ENCODE data around the gene HCN2. TPM values are rescaled to one million over a fixed set of nuclear protein-coding genes. Genes with fewer than 3 reads are reported as not detected.

Gene HCN2
- total RNA-seq, 1 experiment from 2014 or later = 1.5 TPM

DNA sequence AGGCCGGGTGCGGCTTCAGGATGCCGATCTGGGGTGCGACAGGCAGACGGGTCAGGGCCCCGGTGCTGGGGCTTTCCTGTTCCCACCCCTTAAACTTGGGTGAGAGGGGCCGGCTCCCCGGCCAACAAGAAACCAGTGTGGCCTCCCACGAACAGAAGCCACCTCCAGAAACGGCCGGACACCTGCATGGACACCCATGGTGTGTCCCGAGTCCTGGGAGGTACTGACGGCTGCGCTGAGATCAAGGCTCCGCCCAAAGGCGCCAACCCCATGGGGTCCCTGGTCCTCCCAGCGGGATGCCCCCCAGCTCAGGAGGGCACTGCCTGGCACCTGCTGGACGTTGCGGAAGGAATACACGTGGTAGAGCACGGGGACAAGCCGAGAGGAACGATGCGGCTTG, 32.1 kb downstream of the HCN2 start:
- ChIA-PET POLR2A (ENCODE audit: unreplicated experiment) (no interaction called here), CTCF (no interaction called here)
- no TSS peak for BruUV-seq (replicated peaks)
- intact Hi-C loops (cut with micrococcal nuclease; ENCODE audit: unreplicated experiment) = no loop called here
- no peaks in the 10 kb centered on the region for H3K36me3 ChIP-seq (ENCODE audit: low read depth)
- H3K4me1 ChIP-seq (replicated peaks; ENCODE audit: insufficient read depth) = no peaks in the 10 kb centered on the region
- no peak overlapping the region for H3K4me2 ChIP-seq
- no peaks in the 10 kb centered on the region for H4K20me1 ChIP-seq (ENCODE audit: insufficient read depth)
- no peak overlapping the region for H2AFZ ChIP-seq
- no peaks in the 10 kb centered on the region for H3K27me3 ChIP-seq (ENCODE audit: insufficient read depth, low read depth)
- H3K9me3 ChIP-seq (ENCODE audit: insufficient read depth, low read depth) = no peaks in the 10 kb centered on the region
- H3K9me2 ChIP-seq (ENCODE audit: insufficient read depth) = no peaks in the 10 kb centered on the region
- no peak overlapping the region for H3K4me3 ChIP-seq
- no peak for DNase-seq
- H3K27ac ChIP-seq = no peak overlapping the region
- H3F3A ChIP-seq (ENCODE audit: insufficient read depth, low read depth) = no peaks in the 10 kb centered on the region
- TF ChIP-seq EZH2 (IDR thresholded peaks at IDR 0.05; ENCODE audit: low read depth) = no peak
- TF ChIP-seq, protein P1, sequence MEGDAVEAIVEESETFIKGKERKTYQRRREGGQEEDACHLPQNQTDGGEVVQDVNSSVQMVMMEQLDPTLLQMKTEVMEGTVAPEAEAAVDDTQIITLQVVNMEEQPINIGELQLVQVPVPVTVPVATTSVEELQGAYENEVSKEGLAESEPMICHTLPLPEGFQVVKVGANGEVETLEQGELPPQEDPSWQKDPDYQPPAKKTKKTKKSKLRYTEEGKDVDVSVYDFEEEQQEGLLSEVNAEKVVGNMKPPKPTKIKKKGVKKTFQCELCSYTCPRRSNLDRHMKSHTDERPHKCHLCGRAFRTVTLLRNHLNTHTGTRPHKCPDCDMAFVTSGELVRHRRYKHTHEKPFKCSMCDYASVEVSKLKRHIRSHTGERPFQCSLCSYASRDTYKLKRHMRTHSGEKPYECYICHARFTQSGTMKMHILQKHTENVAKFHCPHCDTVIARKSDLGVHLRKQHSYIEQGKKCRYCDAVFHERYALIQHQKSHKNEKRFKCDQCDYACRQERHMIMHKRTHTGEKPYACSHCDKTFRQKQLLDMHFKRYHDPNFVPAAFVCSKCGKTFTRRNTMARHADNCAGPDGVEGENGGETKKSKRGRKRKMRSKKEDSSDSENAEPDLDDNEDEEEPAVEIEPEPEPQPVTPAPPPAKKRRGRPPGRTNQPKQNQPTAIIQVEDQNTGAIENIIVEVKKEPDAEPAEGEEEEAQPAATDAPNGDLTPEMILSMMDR (conservative IDR thresholded peaks at IDR 0.05) = no peak
- H3K79me2 ChIP-seq (ENCODE audit: low read depth) = no peaks in the 10 kb centered on the region

DNA sequence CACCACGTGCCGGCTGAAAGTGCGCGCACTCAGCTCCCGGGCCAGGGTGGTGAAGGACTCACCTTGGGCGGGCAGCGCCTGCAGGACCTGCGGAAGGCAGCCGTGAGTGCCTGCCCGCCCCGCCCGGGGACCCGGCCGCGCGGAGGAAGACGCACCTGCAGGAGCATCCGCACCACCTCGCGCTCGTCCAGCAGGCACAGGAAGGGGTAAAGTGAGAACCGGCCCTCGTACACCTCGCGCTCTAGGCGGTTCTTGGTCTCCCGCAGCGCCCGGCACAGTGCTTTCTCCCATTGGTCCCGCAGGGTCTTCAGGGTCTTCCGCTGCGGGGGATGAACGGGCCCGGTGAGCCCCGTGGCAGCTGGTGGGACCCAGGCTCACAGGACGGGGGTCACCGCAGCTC, 33.0 kb downstream of the HCN2 start:
- Histone ChIP-seq H3K4me1 (replicated peaks; ENCODE audit: insufficient read depth) (no peaks in the 10 kb centered on the region), H4K20me1 (ENCODE audit: insufficient read depth) (no peaks in the 10 kb centered on the region; the same call in 1 of the 2 replicates), H3F3A (ENCODE audit: insufficient read depth, low read depth) (no peaks in the 10 kb centered on the region), H3K79me2 (ENCODE audit: low read depth) (no peaks in the 10 kb centered on the region), H3K4me3 (no peak overlapping the region), H3K27ac (no peak overlapping the region), H2AFZ (no peak overlapping the region), H3K4me2 (no peak overlapping the region), H3K9me2 (ENCODE audit: insufficient read depth) (no peaks in the 10 kb centered on the region), H3K27me3 (ENCODE audit: insufficient read depth, low read depth) (no peaks in the 10 kb centered on the region), H3K9me3 (ENCODE audit: insufficient read depth, low read depth) (no peaks in the 10 kb centered on the region), H3K36me3 (ENCODE audit: low read depth) (no peaks in the 10 kb centered on the region)
- intact Hi-C loops (cut with micrococcal nuclease; ENCODE audit: unreplicated experiment) = no loop called here
- DNase-seq = no peak
- TF ChIP-seq, protein P1 (conservative IDR thresholded peaks at IDR 0.05) = no peak
- TF ChIP-seq EZH2 (IDR thresholded peaks at IDR 0.05; ENCODE audit: low read depth) = no peak
- no TSS peak for BruUV-seq (replicated peaks)
- POLR2A ChIA-PET (ENCODE audit: unreplicated experiment) = no interaction called here
- CTCF ChIA-PET = no interaction called here

DNA sequence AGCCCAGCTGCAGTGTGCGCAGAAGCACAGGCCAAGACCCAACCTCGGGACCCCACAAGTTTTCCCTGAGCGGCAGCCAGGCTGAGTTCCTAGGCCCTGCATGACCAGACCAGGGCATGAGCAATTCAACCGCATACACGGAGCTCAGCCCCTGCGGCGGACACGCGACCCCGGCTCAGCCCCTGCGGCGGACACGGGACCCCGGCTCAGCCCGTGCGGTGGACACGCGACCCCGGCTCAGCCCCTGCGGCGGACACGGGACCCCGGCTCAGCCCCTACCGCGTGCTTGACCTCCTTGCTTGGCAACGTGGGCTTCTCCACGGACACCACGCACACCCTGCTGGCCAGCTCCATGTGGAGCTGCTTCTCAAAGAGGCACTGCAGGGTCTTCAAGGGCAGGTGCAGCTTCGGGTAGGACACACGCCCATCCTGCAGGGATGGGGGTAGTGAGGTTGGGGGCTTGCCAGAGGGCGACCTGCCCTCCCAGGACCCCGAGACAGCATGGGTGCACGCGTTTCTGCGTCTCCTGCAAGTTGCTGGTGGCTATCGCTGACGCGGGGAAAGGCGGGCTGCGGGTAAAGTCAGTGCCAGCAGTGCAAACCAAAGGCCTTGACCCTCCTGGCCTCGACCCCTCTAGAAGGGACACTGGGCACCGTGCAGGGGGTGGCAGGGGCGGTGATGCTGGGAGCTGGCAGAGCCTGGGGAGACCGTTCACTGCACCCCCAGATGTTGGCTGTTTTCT, 33.7 kb downstream of the HCN2 start:
- Histone ChIP-seq H3K4me3 (no peak overlapping the region), H3F3A (ENCODE audit: insufficient read depth, low read depth) (no peaks in the 10 kb centered on the region), H3K27ac (no peak overlapping the region), H2AFZ (no peak overlapping the region), H3K27me3 (ENCODE audit: insufficient read depth, low read depth) (no peaks in the 10 kb centered on the region), H3K4me1 (replicated peaks; ENCODE audit: insufficient read depth) (no peaks in the 10 kb centered on the region), H3K4me2 (no peak overlapping the region), H3K36me3 (ENCODE audit: low read depth) (0 out of 2 replicates have a peak, but pooled peaks cover 1% of the 10 kb centered on the region), H3K9me2 (ENCODE audit: insufficient read depth) (no peaks in the 10 kb centered on the region), H4K20me1 (ENCODE audit: insufficient read depth) (no peaks in the 10 kb centered on the region; the same call in 1 of the 2 replicates), H3K9me3 (ENCODE audit: insufficient read depth, low read depth) (no peaks in the 10 kb centered on the region), H3K79me2 (ENCODE audit: low read depth) (no peaks in the 10 kb centered on the region)
- intact Hi-C loops (cut with micrococcal nuclease; ENCODE audit: unreplicated experiment) = no loop called here
- no TSS peak for BruUV-seq (replicated peaks)
- ChIA-PET POLR2A (ENCODE audit: unreplicated experiment) (no interaction called here), CTCF (no interaction called here)
- no peak for DNase-seq
- TF ChIP-seq, protein P1 (conservative IDR thresholded peaks at IDR 0.05) = no peak
- no peak for TF ChIP-seq EZH2 (IDR thresholded peaks at IDR 0.05; ENCODE audit: low read depth)

Measured in PC-9 (cell line).